NCI-H2107 treated with DMSO at 0.1 percent for 48 hours (cell line): ENCODE data around the gene TRAF7.

Experiments
- DNase-seq: peaks from one replicate; lab custom pipeline; 2025; ENCODE audit not compliant: unreplicated experiment; lab: John Stamatoyannopoulos, UW

The TRAF7 gene

GRCh38 chr16:2163211-2163881 is 7.8 kb downstream of the TRAF7 start:
- DNase-seq: no peak

GRCh38 chr16:2165861-2166260 is 10.3 kb downstream of the TRAF7 start:
- DNase-seq: no peak

- no peak for DNase-seq
Measured at GRCh38 chr16:2166263-2167067, 10.9 kb downstream of the TRAF7 start.

- no peak for DNase-seq
Measured at GRCh38 chr16:2167068-2167638, 11.6 kb downstream of the TRAF7 start.

- DNase-seq: no peak
Measured at GRCh38 chr16:2170080-2170479, 14.5 kb downstream of the TRAF7 start.

GRCh38 chr16:2170587-2171435 is 15.2 kb downstream of the TRAF7 start:
- no peak for DNase-seq

- DNase-seq: no peak
Measured at GRCh38 chr16:2171601-2172178, 16.1 kb downstream of the TRAF7 start.

GRCh38 chr16:2172688-2173335 is 17.2 kb downstream of the TRAF7 start:
- DNase-seq: no peak

GRCh38 chr16:2173366-2173765 is 17.8 kb downstream of the TRAF7 start:
- DNase-seq: no peak

GRCh38 chr16:2173916-2174315 is 18.3 kb downstream of the TRAF7 start:
- no peak for DNase-seq

GRCh38 chr16:2174396-2175131 is 19.0 kb downstream of the TRAF7 start:
- DNase-seq: no peak

GRCh38 chr16:2175454-2175853 is 19.9 kb downstream of the TRAF7 start:
- no peak for DNase-seq

GRCh38 chr16:2176047-2176446 is 20.5 kb downstream of the TRAF7 start:
- DNase-seq: no peak

- DNase-seq: no peak
Measured at GRCh38 chr16:2177101-2177500, 21.5 kb downstream of the TRAF7 start.

- no peak for DNase-seq
Measured at GRCh38 chr16:2177561-2177960, 22.0 kb downstream of the TRAF7 start.

- no peak for DNase-seq
Measured at GRCh38 chr16:2178321-2179106, 22.9 kb downstream of the TRAF7 start.

GRCh38 chr16:2179107-2179501 is 23.5 kb downstream of the TRAF7 start:
- DNase-seq: no peak

GRCh38 chr16:2179576-2179975 is 24.0 kb downstream of the TRAF7 start:
- DNase-seq: no peak

GRCh38 chr16:2180461-2180860 is 24.9 kb downstream of the TRAF7 start:
- DNase-seq: no peak
